ENCODE measurements around the gene ALG13. TPM values are rescaled to one million over a fixed set of nuclear protein-coding genes. Genes with fewer than 3 reads are reported as not detected.
"Not testable (repeated sequence)": the region's sequence is repeated elsewhere in the genome, so short reads cannot be mapped to it uniquely, and the experiment has no call there.

The ALG13 gene
- 7.0 and 27.6 TPM in 2 replicates for total RNA-seq (2014; rRNA removed; shearing (Covaris generic))

- DNase-seq (ENCODE audit: low spot score), result peak; percentile 85
- in situ Hi-C loops (cut with HindIII; ENCODE audit: low sequenced_read_pairs), result no loop called here
Observed at GRCh38 chrX:111680988-111681779, at the start of gene ALG13. ALG13 (plus strand) TSS chrX:111681170; CDS start chrX:111681219, 49 bp downstream.

- in situ Hi-C loops (cut with HindIII; ENCODE audit: low sequenced_read_pairs), result no loop called here
- no peak for DNase-seq (ENCODE audit: low spot score)
Observed at GRCh38 chrX:111634823-111635729, 45.9 kb upstream of the ALG13 start.

- in situ Hi-C loops (cut with HindIII; ENCODE audit: low sequenced_read_pairs), result no loop called here
- no peak for DNase-seq (ENCODE audit: low spot score)
Observed at GRCh38 chrX:111641969-111642368, 39.0 kb upstream of the ALG13 start.

GRCh38 chrX:111645165-111645564, 35.8 kb upstream of the ALG13 start:
- in situ Hi-C loops (cut with HindIII; ENCODE audit: low sequenced_read_pairs); DNase-seq (ENCODE audit: low spot score): not testable (repeated sequence)

- in situ Hi-C loops (cut with HindIII; ENCODE audit: low sequenced_read_pairs), result no loop called here
Observed at GRCh38 chrX:111645607-111646006, 35.4 kb upstream of the ALG13 start.

GRCh38 chrX:111646515-111646914, 34.5 kb upstream of the ALG13 start:
- DNase-seq (ENCODE audit: low spot score), result no peak
- in situ Hi-C loops (cut with HindIII; ENCODE audit: low sequenced_read_pairs), result no loop called here

More at GRCh38 chrX:111645607-111646006, 35.4 kb upstream of the ALG13 start:
- DNase-seq (ENCODE audit: low spot score), result no peak

- DNase-seq (ENCODE audit: low spot score), result no peak
- in situ Hi-C loops (cut with HindIII; ENCODE audit: low sequenced_read_pairs), result no loop called here
Observed at GRCh38 chrX:111648802-111649201, 32.2 kb upstream of the ALG13 start.

DNA sequence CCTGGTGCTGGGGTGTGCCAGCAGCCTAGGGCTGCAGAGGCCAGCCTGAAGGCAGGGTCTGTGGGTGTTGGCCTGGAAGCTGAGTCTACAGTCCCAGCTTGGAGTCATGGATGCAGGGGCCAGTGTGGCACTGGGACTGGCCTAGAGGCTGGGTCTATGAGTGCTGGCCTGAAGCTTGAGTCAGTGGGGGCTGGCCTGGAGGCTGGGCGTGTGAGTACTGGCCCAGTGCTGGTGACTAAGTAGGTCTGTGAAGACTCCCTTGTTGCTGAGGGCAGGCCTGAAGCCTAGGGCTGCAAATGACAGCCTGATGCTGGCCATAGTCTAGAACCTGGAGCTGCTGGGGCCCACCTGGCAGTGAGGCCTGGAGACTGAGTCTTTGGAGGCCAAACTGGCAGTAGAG, 31.3 kb upstream of the ALG13 start:
- DNase-seq (ENCODE audit: low spot score), result no peak
- in situ Hi-C loops (cut with HindIII; ENCODE audit: low sequenced_read_pairs), result no loop called here

DNA sequence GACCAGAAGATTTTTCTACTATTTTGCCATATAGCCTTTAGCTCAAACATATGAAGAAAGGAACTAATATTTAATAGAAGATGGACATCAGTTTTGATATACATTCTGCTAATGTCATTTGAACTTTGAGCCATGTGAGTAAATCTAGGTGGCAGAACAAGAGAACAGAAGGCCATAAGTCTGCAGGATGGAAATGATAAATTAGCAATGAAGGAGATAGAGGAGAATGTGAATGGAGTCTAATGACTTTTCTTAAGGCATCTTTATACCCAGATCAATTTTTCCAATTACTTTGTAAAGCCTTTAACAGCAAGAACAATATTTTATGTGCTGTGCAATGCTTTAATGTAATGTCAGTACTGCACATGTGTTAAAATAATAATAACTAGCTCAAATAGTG, 30.1 kb upstream of the ALG13 start:
- in situ Hi-C loops (cut with HindIII; ENCODE audit: low sequenced_read_pairs), result no loop called here
- DNase-seq (ENCODE audit: low spot score), result no peak

- in situ Hi-C loops (cut with HindIII; ENCODE audit: low sequenced_read_pairs), result no loop called here
- no peak for DNase-seq (ENCODE audit: low spot score)
Observed at GRCh38 chrX:111652719-111653118, 28.3 kb upstream of the ALG13 start.

DNA sequence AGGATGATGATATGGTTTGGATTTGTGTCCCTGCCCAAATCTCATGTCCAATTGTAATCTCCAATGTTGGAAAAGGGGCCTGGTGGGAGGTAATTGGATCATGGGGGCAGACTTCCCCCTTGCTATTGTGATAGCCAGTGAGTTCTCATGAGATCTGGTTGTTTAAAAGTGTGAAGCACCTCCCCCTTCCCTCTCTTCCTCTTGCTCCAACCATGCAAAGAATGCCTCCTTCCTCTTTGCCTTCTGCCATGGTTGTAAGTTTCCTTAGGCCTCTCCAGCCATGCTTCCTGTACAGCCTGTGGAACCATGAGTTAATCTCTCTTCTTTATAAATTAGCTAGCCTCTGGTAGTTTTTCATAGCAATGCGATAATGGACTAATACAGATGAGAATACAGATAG, 19.7 kb upstream of the ALG13 start:
- DNase-seq (ENCODE audit: low spot score), result no peak
- in situ Hi-C loops (cut with HindIII; ENCODE audit: low sequenced_read_pairs), result no loop called here

GRCh38 chrX:111662292-111662691, 18.7 kb upstream of the ALG13 start:
- DNase-seq (ENCODE audit: low spot score), result no peak
- in situ Hi-C loops (cut with HindIII; ENCODE audit: low sequenced_read_pairs), result no loop called here

DNA sequence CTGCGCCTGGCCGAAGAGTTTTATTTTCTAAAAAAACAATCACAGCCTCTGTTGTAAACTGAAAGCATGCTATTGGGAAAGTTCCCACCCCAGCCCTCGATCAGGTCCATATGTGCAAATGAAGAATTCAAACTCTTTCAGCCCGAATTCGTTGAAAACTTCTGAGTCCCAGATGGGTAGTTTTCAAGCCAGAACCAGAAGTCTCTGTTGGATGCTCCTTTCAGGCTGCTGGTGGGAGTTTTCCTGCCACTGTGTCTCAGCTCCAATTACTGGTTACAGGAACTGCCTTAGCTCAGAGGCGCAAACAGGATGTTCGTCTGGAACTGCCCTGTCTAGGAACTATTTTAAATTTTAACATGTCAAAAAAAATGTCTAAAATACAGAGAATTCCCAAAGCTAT, 9.3 kb upstream of the ALG13 start:
- in situ Hi-C loops (cut with HindIII; ENCODE audit: low sequenced_read_pairs), result no loop called here
- DNase-seq (ENCODE audit: low spot score), result no peak

DNA sequence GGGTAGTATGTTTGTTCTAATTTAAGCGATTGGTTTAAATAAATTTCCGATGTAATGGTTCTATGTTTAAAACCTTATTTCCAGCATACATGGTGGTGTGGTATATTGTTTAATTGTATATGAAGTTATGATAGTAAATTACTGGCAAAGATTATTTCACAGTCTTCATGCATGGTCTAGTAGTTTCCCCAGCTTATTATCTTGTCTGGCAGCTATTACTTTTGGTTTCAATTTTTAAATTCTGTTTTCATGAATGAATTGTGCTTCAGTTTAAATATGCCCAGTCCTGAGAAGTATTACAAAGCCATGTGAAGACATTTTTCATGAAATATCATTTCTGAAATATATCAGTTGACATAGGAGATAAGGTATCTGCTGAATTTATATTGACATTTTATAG, 6.3 kb downstream of the ALG13 start:
- in situ Hi-C loops (cut with HindIII; ENCODE audit: low sequenced_read_pairs), result no loop called here
- no peak for DNase-seq (ENCODE audit: low spot score)

GRCh38 chrX:111695297-111695880, 14.4 kb downstream of the ALG13 start:
- DNase-seq (ENCODE audit: low spot score), result no peak
- in situ Hi-C loops (cut with HindIII; ENCODE audit: low sequenced_read_pairs), result no loop called here

- in situ Hi-C loops (cut with HindIII; ENCODE audit: low sequenced_read_pairs), result no loop called here
- peak; percentile 4 for DNase-seq (ENCODE audit: low spot score)
Observed at GRCh38 chrX:111719426-111720210, 38.6 kb downstream of the ALG13 start.

DNA sequence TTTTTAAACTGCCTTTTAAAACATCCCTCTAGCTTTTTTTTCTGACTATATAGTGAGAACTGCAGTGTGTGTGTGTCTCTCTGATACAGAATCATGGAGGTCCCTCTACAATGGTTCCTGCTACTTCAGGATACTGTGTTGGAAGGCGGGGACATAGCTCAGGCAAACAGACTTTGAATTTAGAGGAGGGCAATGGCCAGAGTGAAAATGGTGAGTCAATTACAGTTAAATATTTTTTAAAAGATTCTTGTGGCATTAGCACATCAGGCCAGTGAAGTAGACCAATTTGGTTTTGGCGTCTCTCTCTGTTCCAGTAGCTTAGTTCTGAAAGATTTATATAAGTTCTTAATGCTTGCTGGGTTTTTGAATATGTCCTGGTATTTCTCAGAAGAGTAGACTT, 47.1 kb downstream of the ALG13 start:
- in situ Hi-C loops (cut with HindIII; ENCODE audit: low sequenced_read_pairs), result no loop called here
- DNase-seq (ENCODE audit: low spot score), result no peak

DNA sequence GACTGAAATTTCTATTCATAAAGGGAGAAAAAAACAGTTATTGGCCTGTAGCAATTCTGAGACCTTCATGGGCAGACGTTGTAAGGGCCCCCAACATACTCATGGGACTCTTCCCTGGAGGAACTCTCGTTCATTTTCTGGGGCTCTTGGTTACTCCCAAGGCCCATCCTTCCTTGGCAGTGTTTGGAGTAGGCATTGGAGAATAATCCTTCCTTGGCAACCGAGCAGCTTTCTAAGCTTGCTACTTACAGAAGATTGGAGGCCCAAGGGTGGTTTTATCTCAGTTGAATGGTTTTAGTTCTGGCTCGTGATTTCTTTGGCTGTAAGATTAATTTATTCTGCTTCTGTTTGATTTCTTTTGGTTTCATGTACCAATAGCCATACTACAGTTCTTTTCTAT, 50.4 kb downstream of the ALG13 start:
- in situ Hi-C loops (cut with HindIII; ENCODE audit: low sequenced_read_pairs), result no loop called here

DNA sequence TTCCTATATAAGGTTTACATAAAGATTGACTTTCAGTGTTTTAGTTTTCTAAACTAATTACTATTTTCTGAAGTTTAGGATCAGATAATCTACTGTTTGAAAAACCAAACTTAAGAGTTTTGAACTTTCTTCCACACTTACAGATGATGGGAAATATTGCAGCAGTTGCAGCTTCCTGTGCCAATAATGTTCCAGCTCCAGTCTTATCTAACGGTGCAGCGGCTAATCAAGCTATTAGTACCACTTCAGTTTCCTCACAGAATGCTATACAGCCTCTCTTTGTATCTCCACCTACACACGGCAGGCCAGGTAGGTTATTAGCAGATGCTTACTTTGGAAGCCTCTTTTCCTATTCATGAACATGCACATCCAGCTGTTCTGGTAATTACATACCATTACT, 55.6 kb downstream of the ALG13 start:
- in situ Hi-C loops (cut with HindIII; ENCODE audit: low sequenced_read_pairs), result no loop called here
- DNase-seq (ENCODE audit: low spot score), result no peak

More for the DNA sequence above, 50.4 kb downstream of the ALG13 start:
- no peak for DNase-seq (ENCODE audit: low spot score)

Data from G401 (cell line).